CD4-positive, alpha-beta T cell treated with Interleukin-6 at 100 ng/mL for 8 hours (primary cell): Measurements from ENCODE around the gene MRPL9.

Experiments used
- DNase-seq: peaks from one replicate; pipeline ENCODE4 v3.0.0-alpha.2; 2020; ENCODE audit warnings: mixed read lengths, low spot score

The MRPL9 gene

DNA sequence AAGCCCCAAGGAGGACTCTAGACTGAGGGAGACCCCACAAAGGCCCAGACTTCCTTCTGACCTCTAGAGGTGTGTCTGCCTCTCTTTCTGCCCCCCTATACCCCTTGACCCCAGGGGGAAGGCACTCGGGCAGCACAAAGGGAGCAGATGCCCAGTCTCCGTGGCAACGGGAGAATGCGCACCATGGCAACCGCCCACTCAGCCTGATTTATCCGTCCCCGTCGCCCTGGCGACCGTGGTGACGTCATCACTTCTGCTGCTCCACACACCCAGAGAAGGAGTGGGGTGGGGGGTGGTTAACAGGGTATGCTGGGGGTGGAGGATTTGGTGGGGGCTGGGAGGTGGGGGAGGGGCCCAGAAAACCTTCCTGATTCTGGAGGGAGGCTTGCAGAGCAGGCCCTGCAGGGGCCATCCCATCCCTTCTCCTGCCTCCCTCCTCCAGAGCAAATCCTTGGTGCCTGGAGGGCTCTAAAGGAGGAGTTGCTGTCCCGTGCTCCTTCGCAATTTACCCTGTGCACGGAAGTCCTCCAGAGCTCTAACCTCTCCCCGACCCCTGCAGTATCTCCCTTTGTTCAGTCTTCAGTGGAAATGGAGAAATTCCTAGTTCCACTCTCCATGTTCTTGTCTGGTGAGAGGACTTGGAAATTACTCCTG lies 53.0 kb downstream of the MRPL9 start:
- DNase-seq: no peak
